ENCODE data around the gene GJD2.

GJD2 gene

GRCh38 chr15:34718681-34719665 is 35.8 kb downstream of the GJD2 start:
- TF ChIP-seq, protein P1, sequence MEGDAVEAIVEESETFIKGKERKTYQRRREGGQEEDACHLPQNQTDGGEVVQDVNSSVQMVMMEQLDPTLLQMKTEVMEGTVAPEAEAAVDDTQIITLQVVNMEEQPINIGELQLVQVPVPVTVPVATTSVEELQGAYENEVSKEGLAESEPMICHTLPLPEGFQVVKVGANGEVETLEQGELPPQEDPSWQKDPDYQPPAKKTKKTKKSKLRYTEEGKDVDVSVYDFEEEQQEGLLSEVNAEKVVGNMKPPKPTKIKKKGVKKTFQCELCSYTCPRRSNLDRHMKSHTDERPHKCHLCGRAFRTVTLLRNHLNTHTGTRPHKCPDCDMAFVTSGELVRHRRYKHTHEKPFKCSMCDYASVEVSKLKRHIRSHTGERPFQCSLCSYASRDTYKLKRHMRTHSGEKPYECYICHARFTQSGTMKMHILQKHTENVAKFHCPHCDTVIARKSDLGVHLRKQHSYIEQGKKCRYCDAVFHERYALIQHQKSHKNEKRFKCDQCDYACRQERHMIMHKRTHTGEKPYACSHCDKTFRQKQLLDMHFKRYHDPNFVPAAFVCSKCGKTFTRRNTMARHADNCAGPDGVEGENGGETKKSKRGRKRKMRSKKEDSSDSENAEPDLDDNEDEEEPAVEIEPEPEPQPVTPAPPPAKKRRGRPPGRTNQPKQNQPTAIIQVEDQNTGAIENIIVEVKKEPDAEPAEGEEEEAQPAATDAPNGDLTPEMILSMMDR (IDR thresholded peaks at IDR 0.05; ENCODE audit: insufficient read depth, low read length, poor library complexity, severe bottlenecking), result no peak
- TF ChIP-seq EZH2phosphoT487 (conservative IDR thresholded peaks at IDR 0.05; ENCODE audit: low read length), result no peak
- no peak overlapping the region for H2AFZ ChIP-seq (ENCODE audit: low read depth, low read length, severe bottlenecking)
- no peak overlapping the region for H3K4me2 ChIP-seq (ENCODE audit: low read depth, low read length, poor library complexity, severe bottlenecking)
- no peaks in the 10 kb centered on the region for H3K79me2 ChIP-seq (ENCODE audit: insufficient read depth, low read length)
- no peak overlapping the region for H3K4me3 ChIP-seq (ENCODE audit: insufficient read depth, low read length, poor library complexity, severe bottlenecking)
- H3K9me2 ChIP-seq (replicated peaks; ENCODE audit: insufficient read depth, low read length), result no peaks in the 10 kb centered on the region
- H3K27me3 ChIP-seq (ENCODE audit: low read length), result no peaks in the 10 kb centered on the region
- H3K36me3 ChIP-seq (ENCODE audit: low read length), result no peaks in the 10 kb centered on the region
- no peak overlapping the region for H3K9ac ChIP-seq (ENCODE audit: low read length)
- no peaks in the 10 kb centered on the region for H4K20me1 ChIP-seq (ENCODE audit: low read depth, low read length)
- no peaks in the 10 kb centered on the region for H3F3A ChIP-seq (ENCODE audit: insufficient read depth)
- H3K9me3 ChIP-seq (ENCODE audit: insufficient read depth, low read length), result no peaks in the 10 kb centered on the region
- no peak overlapping the region for H3K27ac ChIP-seq (ENCODE audit: low read depth, low read length)

GRCh38 chr15:34717729-34718128 is 37.1 kb downstream of the GJD2 start:
- Histone ChIP-seq H4K20me1 (ENCODE audit: low read depth, low read length) (no peaks in the 10 kb centered on the region), H3K4me3 (ENCODE audit: insufficient read depth, low read length, poor library complexity, severe bottlenecking) (no peak overlapping the region), H3K27me3 (ENCODE audit: low read length) (no peaks in the 10 kb centered on the region), H3K79me2 (ENCODE audit: insufficient read depth, low read length) (no peaks in the 10 kb centered on the region), H3K9me2 (replicated peaks; ENCODE audit: insufficient read depth, low read length) (no peaks in the 10 kb centered on the region), H2AFZ (ENCODE audit: low read depth, low read length, severe bottlenecking) (no peak overlapping the region), H3K4me2 (ENCODE audit: low read depth, low read length, poor library complexity, severe bottlenecking) (no peak overlapping the region), H3K27ac (ENCODE audit: low read depth, low read length) (no peak overlapping the region), H3K36me3 (ENCODE audit: low read length) (no peaks in the 10 kb centered on the region), H3F3A (ENCODE audit: insufficient read depth) (no peaks in the 10 kb centered on the region), H3K9ac (ENCODE audit: low read length) (no peak overlapping the region), H3K9me3 (ENCODE audit: insufficient read depth, low read length) (no peaks in the 10 kb centered on the region)
- TF ChIP-seq, protein P1 (IDR thresholded peaks at IDR 0.05; ENCODE audit: insufficient read depth, low read length, poor library complexity, severe bottlenecking), result no peak
- no peak for TF ChIP-seq EZH2phosphoT487 (conservative IDR thresholded peaks at IDR 0.05; ENCODE audit: low read length)

- no peak overlapping the region for H3K27ac ChIP-seq (ENCODE audit: low read depth, low read length)
- H4K20me1 ChIP-seq (ENCODE audit: low read depth, low read length), result no peaks in the 10 kb centered on the region
- no peaks in the 10 kb centered on the region for H3F3A ChIP-seq (ENCODE audit: insufficient read depth)
- TF ChIP-seq, protein P1 (IDR thresholded peaks at IDR 0.05; ENCODE audit: insufficient read depth, low read length, poor library complexity, severe bottlenecking), result no peak
- TF ChIP-seq EZH2phosphoT487 (conservative IDR thresholded peaks at IDR 0.05; ENCODE audit: low read length), result no peak
- H3K27me3 ChIP-seq (ENCODE audit: low read length), result no peaks in the 10 kb centered on the region
- no peaks in the 10 kb centered on the region for H3K9me3 ChIP-seq (ENCODE audit: insufficient read depth, low read length)
- H2AFZ ChIP-seq (ENCODE audit: low read depth, low read length, severe bottlenecking), result no peak overlapping the region
- H3K9ac ChIP-seq (ENCODE audit: low read length), result no peak overlapping the region
- H3K9me2 ChIP-seq (replicated peaks; ENCODE audit: insufficient read depth, low read length), result no peaks in the 10 kb centered on the region
- H3K36me3 ChIP-seq (ENCODE audit: low read length), result no peaks in the 10 kb centered on the region
- no peaks in the 10 kb centered on the region for H3K79me2 ChIP-seq (ENCODE audit: insufficient read depth, low read length)
- no peak overlapping the region for H3K4me2 ChIP-seq (ENCODE audit: low read depth, low read length, poor library complexity, severe bottlenecking)
- no peak overlapping the region for H3K4me3 ChIP-seq (ENCODE audit: insufficient read depth, low read length, poor library complexity, severe bottlenecking)
Measured at GRCh38 chr15:34716111-34716510, 38.7 kb downstream of the GJD2 start.
